NT2/D1 (cell line): Measurements from ENCODE around the gene CRY2.

ENCODE experiments used
- DNase-seq: peaks from one replicate; pipeline ENCODE4 v3.0.0-alpha.2; 2011; ENCODE audit warnings: low read depth, low spot score
- H3K27me3 ChIP-seq: 2 replicates; pipeline ENCODE4 v1.6.0; 2011; ENCODE audit warnings: mild to moderate bottlenecking; ENCODE audit not compliant: insufficient read length, insufficient read depth
- H3K36me3 ChIP-seq: 2 replicates; pipeline ENCODE4 v1.6.1; 2011; ENCODE audit warnings: mild to moderate bottlenecking, low read length, mixed read lengths; ENCODE audit not compliant: insufficient read depth, insufficient read length
- H3K4me1 ChIP-seq: 2 replicates; pipeline ENCODE4 v1.5.1; 2011; ENCODE audit not compliant: insufficient read depth, insufficient read length
- H3K4me3 ChIP-seq: 2 replicates; pipeline ENCODE4 v1.5.1; 2011; ENCODE audit warnings: low read depth; ENCODE audit not compliant: insufficient read length
- H3K9ac ChIP-seq: 2 replicates; pipeline ENCODE4 v1.6.0; 2011; ENCODE audit warnings: low read depth; ENCODE audit not compliant: insufficient read length
- H3K9me3 ChIP-seq: 2 replicates; pipeline ENCODE4 v1.5.1; 2011; ENCODE audit warnings: mild to moderate bottlenecking, low read length; ENCODE audit not compliant: insufficient read depth
- SUZ12 ChIP-seq: IDR thresholded peaks from 2 replicates; pipeline ENCODE4 v1.6.1; 2011; ENCODE audit not compliant: insufficient read length, insufficient read depth; ENCODE audit errors: extremely low read depth
- YY1 ChIP-seq: IDR thresholded peaks from 2 replicates; pipeline ENCODE4 v1.6.1; 2011; ENCODE audit not compliant: insufficient read length, insufficient read depth
- ZNF274 ChIP-seq: IDR thresholded peaks from 2 replicates; pipeline ENCODE4 v1.6.1; 2011; ENCODE audit warnings: mild to moderate bottlenecking, low read depth, low read length

Gene CRY2

GRCh38 chr11:45846974-45847910, at the start of gene CRY2:
CRY2 (plus strand) TSS chr11:45847475; CDS start chr11:45847491, 16 bp downstream.
- Histone ChIP-seq H3K4me1 (peaks cover 5% of the 10 kb centered on the region), H3K4me3 (peak within 1 kb of the TSS; percentile 95), H3K9ac (peak within 1 kb of the TSS; percentile 91), H3K27me3 (peaks cover 28% of the 10 kb centered on the region), H3K9me3 (no peaks in the 10 kb centered on the region), H3K36me3 (no peaks in the 10 kb centered on the region)
- TF ChIP-seq YY1: peak; percentile 79
- TF ChIP-seq SUZ12: no peak
- TF ChIP-seq ZNF274: no peak
- DNase-seq: peak; percentile 99

GRCh38 chr11:45798793-45799441, 48.4 kb upstream of the CRY2 start:
- Histone ChIP-seq H3K9me3 (no peaks in the 10 kb centered on the region), H3K4me3 (no peak overlapping the region), H3K36me3 (no peaks in the 10 kb centered on the region), H3K9ac (no peak overlapping the region), H3K4me1 (peaks cover 2% of the 10 kb centered on the region), H3K27me3 (peaks cover 34% of the 10 kb centered on the region)
- DNase-seq: no peak
- TF ChIP-seq SUZ12: no peak
- no peak for TF ChIP-seq ZNF274
- no peak for TF ChIP-seq YY1

- peaks cover 38% of the 10 kb centered on the region for H3K27me3 ChIP-seq
- no peak for TF ChIP-seq ZNF274
- no peak for TF ChIP-seq SUZ12
- TF ChIP-seq YY1: no peak
- peaks cover 2% of the 10 kb centered on the region for H3K4me1 ChIP-seq
- DNase-seq: no peak
- H3K9me3 ChIP-seq: no peaks in the 10 kb centered on the region
- no peak overlapping the region for H3K9ac ChIP-seq
- H3K4me3 ChIP-seq: no peak overlapping the region
- H3K36me3 ChIP-seq: no peaks in the 10 kb centered on the region
Observed at GRCh38 chr11:45799562-45799961, 47.7 kb upstream of the CRY2 start.

GRCh38 chr11:45800261-45800660, 47.0 kb upstream of the CRY2 start:
- Histone ChIP-seq H3K9me3 (no peaks in the 10 kb centered on the region), H3K4me1 (peaks cover 2% of the 10 kb centered on the region), H3K36me3 (no peaks in the 10 kb centered on the region), H3K27me3 (peaks cover 38% of the 10 kb centered on the region), H3K9ac (no peak overlapping the region), H3K4me3 (no peak overlapping the region)
- no peak for DNase-seq
- TF ChIP-seq YY1 (no peak), ZNF274 (no peak), SUZ12 (no peak)

- TF ChIP-seq YY1 (no peak), ZNF274 (no peak), SUZ12 (no peak)
- Histone ChIP-seq H3K4me1 (peaks cover 10% of the 10 kb centered on the region), H3K36me3 (peaks cover 9% of the 10 kb centered on the region), H3K9me3 (no peaks in the 10 kb centered on the region), H3K9ac (no peak overlapping the region), H3K27me3 (peaks cover 38% of the 10 kb centered on the region), H3K4me3 (no peak overlapping the region)
- DNase-seq: no peak
Observed at GRCh38 chr11:45801723-45802315, 45.5 kb upstream of the CRY2 start.

- Histone ChIP-seq H3K4me1 (peaks cover 11% of the 10 kb centered on the region), H3K36me3 (peaks cover 18% of the 10 kb centered on the region), H3K9ac (no peak overlapping the region), H3K9me3 (no peaks in the 10 kb centered on the region), H3K4me3 (no peak overlapping the region), H3K27me3 (peaks cover 38% of the 10 kb centered on the region)
- DNase-seq: no peak
- no peak for TF ChIP-seq SUZ12
- no peak for TF ChIP-seq YY1
- TF ChIP-seq ZNF274: no peak
Observed at GRCh38 chr11:45802531-45803317, 44.6 kb upstream of the CRY2 start.
